ENCODE results near the gene MEIS1.

Gene MEIS1

DNA sequence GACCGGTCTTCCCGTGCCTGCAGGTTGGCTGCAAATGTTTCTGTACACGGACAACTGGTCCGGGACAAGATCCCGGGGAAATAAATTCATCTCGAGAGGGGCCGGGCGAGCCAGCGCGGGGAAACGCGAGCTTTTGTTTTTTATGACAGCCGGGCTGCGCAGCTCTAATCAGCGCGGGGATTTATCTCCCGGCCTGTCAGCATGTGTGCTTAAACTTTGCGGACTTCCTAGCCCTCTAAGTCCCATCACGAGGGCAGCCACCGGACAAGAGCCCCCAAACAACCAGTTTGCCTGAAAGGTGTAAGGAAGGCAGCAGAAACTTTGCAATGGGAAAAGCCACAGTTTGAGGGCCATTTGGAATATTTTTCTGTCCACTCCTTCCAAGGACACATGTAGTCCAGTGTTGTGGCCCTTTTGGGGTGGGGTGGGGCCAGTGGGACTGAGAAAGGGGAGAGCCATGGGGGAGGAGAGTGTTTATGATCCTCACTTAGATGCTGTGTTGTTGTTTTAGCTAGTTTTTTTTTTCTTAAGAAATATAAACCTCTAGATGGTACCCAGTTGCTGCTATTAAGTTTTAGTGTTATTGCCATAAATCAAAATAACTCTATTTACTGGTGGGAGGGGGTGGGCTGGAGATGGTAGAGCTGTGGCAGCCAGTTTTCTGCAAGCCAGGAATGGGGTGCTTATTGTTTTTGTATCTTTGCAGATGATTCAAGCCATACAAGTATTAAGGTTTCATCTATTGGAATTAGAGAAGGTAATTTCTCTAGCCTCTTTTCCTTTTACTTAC lies 6.0 kb downstream of the MEIS1 start:
- Histone ChIP-seq H3K4me2 (ENCODE audit: low read depth, low read length) (peak overlapping the region; percentile 87; the same call in 1 of the 2 replicates), H3K27ac (ENCODE audit: low read length) (no peak overlapping the region)

DNA sequence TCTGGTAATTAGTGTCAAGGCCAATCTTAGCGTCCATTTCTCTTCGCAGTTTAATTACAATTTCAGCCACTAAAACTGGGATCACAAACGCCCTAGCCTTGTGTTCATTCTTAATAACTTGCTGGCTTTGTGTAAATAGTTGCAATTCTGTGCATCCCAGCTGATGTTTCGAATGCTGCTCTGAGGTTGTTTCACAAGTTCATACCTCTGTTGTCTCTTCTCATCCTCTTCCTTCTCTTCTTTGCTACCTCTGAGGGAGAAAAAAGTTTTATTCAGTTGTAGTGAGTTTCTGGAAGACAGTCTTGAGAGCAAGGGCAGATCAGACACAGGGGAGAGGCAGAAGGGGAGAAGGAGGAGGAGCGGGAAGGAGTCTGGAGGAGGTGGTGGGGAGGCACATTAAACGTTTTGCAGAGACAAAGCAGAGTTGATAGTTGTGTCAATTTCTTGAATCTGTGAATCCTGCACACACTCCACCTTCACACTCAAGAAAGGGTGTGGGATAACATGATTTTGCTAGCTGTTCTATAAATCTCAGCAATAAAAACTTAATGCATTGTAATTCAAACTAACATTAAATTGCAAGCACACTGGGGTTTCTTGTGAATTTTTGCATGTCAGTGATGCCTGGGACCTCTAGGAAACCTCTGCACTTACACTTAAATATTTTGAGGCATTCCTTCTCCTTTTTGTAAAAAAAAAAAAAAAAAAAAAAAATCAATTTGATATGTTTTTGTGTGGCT lies 6.8 kb downstream of the MEIS1 start:
- Histone ChIP-seq H3K4me3 (ENCODE audit: low read length) (no peak overlapping the region), H4K20me1 (ENCODE audit: insufficient read depth, low read length) (no peaks in the 10 kb centered on the region), H3K79me2 (ENCODE audit: low read length) (peaks cover 97% of the 10 kb centered on the region), H3K4me1 (ENCODE audit: low read length) (no peaks in the 10 kb centered on the region), H3K27me3 (replicated peaks; ENCODE audit: insufficient read depth, low read length) (no peaks in the 10 kb centered on the region), H3K36me3 (replicated peaks; ENCODE audit: insufficient read depth, low read length) (0 out of 2 replicates have a peak, but pooled peaks cover 5% of the 10 kb centered on the region), H3K4me2 (ENCODE audit: low read depth, low read length) (no peak overlapping the region), H3F3A (ENCODE audit: insufficient read depth, low read length) (peaks cover 8% of the 10 kb centered on the region), H3K9me3 (replicated peaks; ENCODE audit: insufficient read depth, low read length) (no peaks in the 10 kb centered on the region), H3K27ac (ENCODE audit: low read length) (no peak overlapping the region), H2AFZ (ENCODE audit: low read length) (no peak overlapping the region), H3K9me2 (replicated peaks; ENCODE audit: insufficient read depth, low read length) (no peaks in the 10 kb centered on the region), H3K9ac (ENCODE audit: low read length) (no peak overlapping the region)
- TF ChIP-seq EZH2phosphoT487 (IDR thresholded peaks at IDR 0.05; ENCODE audit: low read length): no peak
- TF ChIP-seq EZH2 (optimal IDR thresholded peaks at IDR 0.05; ENCODE audit: low read depth, low read length): no peak
- TF ChIP-seq, protein P1, sequence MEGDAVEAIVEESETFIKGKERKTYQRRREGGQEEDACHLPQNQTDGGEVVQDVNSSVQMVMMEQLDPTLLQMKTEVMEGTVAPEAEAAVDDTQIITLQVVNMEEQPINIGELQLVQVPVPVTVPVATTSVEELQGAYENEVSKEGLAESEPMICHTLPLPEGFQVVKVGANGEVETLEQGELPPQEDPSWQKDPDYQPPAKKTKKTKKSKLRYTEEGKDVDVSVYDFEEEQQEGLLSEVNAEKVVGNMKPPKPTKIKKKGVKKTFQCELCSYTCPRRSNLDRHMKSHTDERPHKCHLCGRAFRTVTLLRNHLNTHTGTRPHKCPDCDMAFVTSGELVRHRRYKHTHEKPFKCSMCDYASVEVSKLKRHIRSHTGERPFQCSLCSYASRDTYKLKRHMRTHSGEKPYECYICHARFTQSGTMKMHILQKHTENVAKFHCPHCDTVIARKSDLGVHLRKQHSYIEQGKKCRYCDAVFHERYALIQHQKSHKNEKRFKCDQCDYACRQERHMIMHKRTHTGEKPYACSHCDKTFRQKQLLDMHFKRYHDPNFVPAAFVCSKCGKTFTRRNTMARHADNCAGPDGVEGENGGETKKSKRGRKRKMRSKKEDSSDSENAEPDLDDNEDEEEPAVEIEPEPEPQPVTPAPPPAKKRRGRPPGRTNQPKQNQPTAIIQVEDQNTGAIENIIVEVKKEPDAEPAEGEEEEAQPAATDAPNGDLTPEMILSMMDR (IDR thresholded peaks at IDR 0.05; ENCODE audit: low read length): no peak
- no peak for DNase-seq

More for the DNA sequence above, 6.0 kb downstream of the MEIS1 start:
- Histone ChIP-seq H2AFZ (ENCODE audit: low read length) (no peak overlapping the region), H4K20me1 (ENCODE audit: insufficient read depth, low read length) (no peaks in the 10 kb centered on the region), H3K9me3 (replicated peaks; ENCODE audit: insufficient read depth, low read length) (no peaks in the 10 kb centered on the region), H3K9ac (ENCODE audit: low read length) (peak overlapping the region; percentile 10; the same call in 1 of the 2 replicates), H3K36me3 (replicated peaks; ENCODE audit: insufficient read depth, low read length) (0 out of 2 replicates have a peak, but pooled peaks cover 5% of the 10 kb centered on the region), H3K27me3 (replicated peaks; ENCODE audit: insufficient read depth, low read length) (no peaks in the 10 kb centered on the region), H3K79me2 (ENCODE audit: low read length) (peaks cover 97% of the 10 kb centered on the region), H3K4me3 (ENCODE audit: low read length) (no peak overlapping the region; the same call in 1 of the 2 replicates), H3K9me2 (replicated peaks; ENCODE audit: insufficient read depth, low read length) (no peaks in the 10 kb centered on the region), H3K4me1 (ENCODE audit: low read length) (no peaks in the 10 kb centered on the region), H3F3A (ENCODE audit: insufficient read depth, low read length) (peaks cover 10% of the 10 kb centered on the region)
- no peak for TF ChIP-seq EZH2phosphoT487 (IDR thresholded peaks at IDR 0.05; ENCODE audit: low read length)
- TF ChIP-seq, protein P1 (IDR thresholded peaks at IDR 0.05; ENCODE audit: low read length): no peak
- TF ChIP-seq EZH2 (optimal IDR thresholded peaks at IDR 0.05; ENCODE audit: low read depth, low read length): no peak
- no peak for DNase-seq

DNA sequence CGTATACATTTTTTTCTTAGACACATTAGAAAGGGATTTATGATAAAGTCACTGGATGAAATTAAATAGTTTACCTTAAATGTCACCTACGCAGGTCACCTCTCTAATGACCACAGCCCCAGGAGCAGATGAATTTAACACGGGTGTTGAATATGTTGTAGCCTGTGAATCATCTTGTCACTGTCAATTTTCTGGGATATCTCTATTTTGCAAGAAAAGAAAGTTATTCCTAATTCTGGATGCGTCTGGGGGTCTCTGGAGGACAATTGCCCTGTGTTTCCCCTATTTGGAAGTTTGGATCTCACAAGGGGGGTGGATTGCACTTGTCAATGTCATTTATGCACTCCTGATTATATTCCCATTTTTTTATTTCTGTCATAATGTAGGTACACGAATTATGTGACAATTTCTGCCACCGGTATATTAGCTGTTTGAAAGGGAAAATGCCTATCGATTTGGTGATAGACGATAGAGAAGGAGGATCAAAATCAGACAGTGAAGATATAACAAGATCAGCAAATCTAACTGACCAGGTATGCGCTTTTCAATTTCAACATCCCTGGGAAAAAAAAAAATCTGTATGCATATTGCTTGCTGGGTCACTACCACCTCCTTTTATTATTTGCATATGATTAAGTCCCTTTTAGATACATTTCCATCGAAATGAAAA lies 7.7 kb downstream of the MEIS1 start:
- Histone ChIP-seq H2AFZ (ENCODE audit: low read length) (no peak overlapping the region), H4K20me1 (ENCODE audit: insufficient read depth, low read length) (no peaks in the 10 kb centered on the region), H3K9me3 (replicated peaks; ENCODE audit: insufficient read depth, low read length) (no peaks in the 10 kb centered on the region), H3K9ac (ENCODE audit: low read length) (no peak overlapping the region), H3K27me3 (replicated peaks; ENCODE audit: insufficient read depth, low read length) (no peaks in the 10 kb centered on the region), H3K27ac (ENCODE audit: low read length) (no peak overlapping the region), H3F3A (ENCODE audit: insufficient read depth, low read length) (peaks cover 8% of the 10 kb centered on the region), H3K9me2 (replicated peaks; ENCODE audit: insufficient read depth, low read length) (no peaks in the 10 kb centered on the region), H3K79me2 (ENCODE audit: low read length) (peaks cover 97% of the 10 kb centered on the region), H3K4me1 (ENCODE audit: low read length) (no peaks in the 10 kb centered on the region), H3K36me3 (replicated peaks; ENCODE audit: insufficient read depth, low read length) (0 out of 2 replicates have a peak, but pooled peaks cover 5% of the 10 kb centered on the region), H3K4me2 (ENCODE audit: low read depth, low read length) (no peak overlapping the region), H3K4me3 (ENCODE audit: low read length) (no peak overlapping the region)
- DNase-seq: no peak
- TF ChIP-seq EZH2phosphoT487 (IDR thresholded peaks at IDR 0.05; ENCODE audit: low read length): no peak
- TF ChIP-seq, protein P1 (IDR thresholded peaks at IDR 0.05; ENCODE audit: low read length): no peak
- TF ChIP-seq EZH2 (optimal IDR thresholded peaks at IDR 0.05; ENCODE audit: low read depth, low read length): no peak
